Measurements from ENCODE around the gene ZNF324.

DNA sequence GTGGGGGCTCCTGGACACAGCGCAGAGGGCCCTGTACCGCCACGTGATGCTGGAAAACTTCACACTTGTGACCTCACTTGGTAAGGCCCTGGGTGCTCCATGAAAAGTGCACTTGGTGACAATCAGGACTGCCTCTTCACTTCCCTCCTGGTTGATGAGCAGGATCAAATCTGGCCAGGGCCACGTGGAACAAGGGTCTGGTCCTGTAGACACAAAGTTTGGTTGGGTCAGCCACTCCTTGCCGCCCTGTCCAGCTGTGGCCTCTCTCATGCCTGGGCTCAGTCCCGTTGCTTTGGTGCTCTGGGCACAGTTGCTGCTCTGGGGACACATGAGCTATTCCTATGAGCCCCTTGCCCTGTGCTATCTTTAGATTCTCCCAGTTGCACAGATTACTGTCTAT lies 13.1 kb upstream of the ZNF324 start:
- TF ChIP-seq TBP (IDR thresholded peaks at IDR 0.05; ENCODE audit: low read depth, low read length) (no peak), EP300 (IDR thresholded peaks at IDR 0.05; ENCODE audit: borderline replicate concordance in 1 of 2, low read depth in 2 of 2, low read length in 2 of 2) (no peak)
